ENCODE results near the gene PTPN23. TPM values are rescaled to one million over a fixed set of nuclear protein-coding genes. Genes with fewer than 3 reads are reported as not detected.

Gene PTPN23
- total and polyA plus RNA-seq, 2 experiments from 2014 or later, result 14.3 to 48.8 TPM

- no peak for TF ChIP-seq REST (IDR thresholded peaks at IDR 0.05; ENCODE audit: unreplicated experiment)
- no peak for TF ChIP-seq STAT1 (IDR thresholded peaks at IDR 0.05; ENCODE audit: unreplicated experiment)
- no peak for TF ChIP-seq POLR2AphosphoS5 (IDR thresholded peaks at IDR 0.05; ENCODE audit: low read depth)
- no peak for TF ChIP-seq JUNB (IDR thresholded peaks at IDR 0.05; ENCODE audit: unreplicated experiment)
- TF ChIP-seq EZH2phosphoT487 (IDR thresholded peaks at IDR 0.05; ENCODE audit: unreplicated experiment), result no peak
Observed at GRCh38 chr3:47412842-47413520, 32.2 kb downstream of the PTPN23 start (continued).

GRCh38 chr3:47413751-47414150 is 32.9 kb downstream of the PTPN23 start:
- Histone ChIP-seq H3K27ac (ENCODE audit: low read depth) (no peak overlapping the region), H3F3A (replicated peaks; ENCODE audit: low read depth) (0 out of 2 replicates have a peak, but pooled peaks cover 20% of the 10 kb centered on the region), H3K4me1 (ENCODE audit: insufficient read depth) (no peaks in the 10 kb centered on the region), H2AFZ (no peak overlapping the region), H3K4me2 (no peak overlapping the region), H3K79me2 (replicated peaks; ENCODE audit: insufficient read depth) (no peaks in the 10 kb centered on the region), H4K20me1 (replicated peaks; ENCODE audit: insufficient read depth) (peaks cover 6% of the 10 kb centered on the region; the same call in 1 of the 2 replicates), H3K4me3 (no peak overlapping the region), H3K27me3 (ENCODE audit: insufficient read depth) (no peaks in the 10 kb centered on the region), H3K9me2 (ENCODE audit: insufficient read depth) (no peaks in the 10 kb centered on the region), H3K36me3 (ENCODE audit: insufficient read depth) (no peaks in the 10 kb centered on the region)
- no peak overlapping the region for H3K4me3 Mint-ChIP-seq
- no peak for ATAC-seq
- peaks cover 32% of the 10 kb centered on the region for H3K27me3 Mint-ChIP-seq (ENCODE audit: insufficient read depth, low read depth, poor library complexity)
- peaks cover 11% of the 10 kb centered on the region for H3K9me3 Mint-ChIP-seq
- H3K4me1 Mint-ChIP-seq, result peaks cover 8% of the 10 kb centered on the region
- H3K27ac Mint-ChIP-seq, result no peak overlapping the region
- no peak for DNase-seq (ENCODE audit: low spot score)
- TF ChIP-seq ZNF331 (CRISPR knock-in tag; IDR thresholded peaks at IDR 0.05; ENCODE audit: low read depth), result no peak
- TF ChIP-seq, protein P1, sequence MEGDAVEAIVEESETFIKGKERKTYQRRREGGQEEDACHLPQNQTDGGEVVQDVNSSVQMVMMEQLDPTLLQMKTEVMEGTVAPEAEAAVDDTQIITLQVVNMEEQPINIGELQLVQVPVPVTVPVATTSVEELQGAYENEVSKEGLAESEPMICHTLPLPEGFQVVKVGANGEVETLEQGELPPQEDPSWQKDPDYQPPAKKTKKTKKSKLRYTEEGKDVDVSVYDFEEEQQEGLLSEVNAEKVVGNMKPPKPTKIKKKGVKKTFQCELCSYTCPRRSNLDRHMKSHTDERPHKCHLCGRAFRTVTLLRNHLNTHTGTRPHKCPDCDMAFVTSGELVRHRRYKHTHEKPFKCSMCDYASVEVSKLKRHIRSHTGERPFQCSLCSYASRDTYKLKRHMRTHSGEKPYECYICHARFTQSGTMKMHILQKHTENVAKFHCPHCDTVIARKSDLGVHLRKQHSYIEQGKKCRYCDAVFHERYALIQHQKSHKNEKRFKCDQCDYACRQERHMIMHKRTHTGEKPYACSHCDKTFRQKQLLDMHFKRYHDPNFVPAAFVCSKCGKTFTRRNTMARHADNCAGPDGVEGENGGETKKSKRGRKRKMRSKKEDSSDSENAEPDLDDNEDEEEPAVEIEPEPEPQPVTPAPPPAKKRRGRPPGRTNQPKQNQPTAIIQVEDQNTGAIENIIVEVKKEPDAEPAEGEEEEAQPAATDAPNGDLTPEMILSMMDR (conservative IDR thresholded peaks at IDR 0.05; ENCODE audit: low read depth in 2 of 2), result no peak
- TF ChIP-seq EZH2phosphoT487 (IDR thresholded peaks at IDR 0.05; ENCODE audit: unreplicated experiment), result no peak
- TF ChIP-seq EZH2 (IDR thresholded peaks at IDR 0.05; ENCODE audit: low read depth, unreplicated experiment), result no peak
- no peak for TF ChIP-seq ZNF462 (CRISPR knock-in tag; IDR thresholded peaks at IDR 0.05)
- peaks cover 56% of the 10 kb centered on the region for H3K36me3 Mint-ChIP-seq (ENCODE audit: low read depth)

Data from GM23338 (cell line).